Renal cortex interstitium (tissue), 15 donors: ENCODE results near the gene HARBI1. TPM values are rescaled to one million over a fixed set of nuclear protein-coding genes. Genes with fewer than 3 reads are reported as not detected.

Experiments used
- DNase-seq, 11 donors: peaks; one replicate each; pipeline ENCODE4 v3.0.0-alpha.2; 2013; ENCODE audit warnings: low read depth in 9 of 11, low spot score in 4 of 11; ENCODE audit errors: extremely low read depth in 1 of 11
- long read RNA-seq, 16 experiments: transcript quantifications; one replicate each; lab custom pipeline, GENCODE V29; 2026
- polyA plus RNA-seq, 3 donors: library from polyadenylated mRNA; unstranded; fragments of 120-200 nt; gene quantifications; one replicate each; pipeline ENCODE4 v1.2.1, GENCODE V29; 2013; ENCODE audit not compliant: insufficient read length in 3 of 3

Gene HARBI1, protein sequence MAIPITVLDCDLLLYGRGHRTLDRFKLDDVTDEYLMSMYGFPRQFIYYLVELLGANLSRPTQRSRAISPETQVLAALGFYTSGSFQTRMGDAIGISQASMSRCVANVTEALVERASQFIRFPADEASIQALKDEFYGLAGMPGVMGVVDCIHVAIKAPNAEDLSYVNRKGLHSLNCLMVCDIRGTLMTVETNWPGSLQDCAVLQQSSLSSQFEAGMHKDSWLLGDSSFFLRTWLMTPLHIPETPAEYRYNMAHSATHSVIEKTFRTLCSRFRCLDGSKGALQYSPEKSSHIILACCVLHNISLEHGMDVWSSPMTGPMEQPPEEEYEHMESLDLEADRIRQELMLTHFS
- 1 to 10 TPM; 3.0 to 4.3 (median 3.9) TPM for polyA plus RNA-seq
- long read RNA-seq, donor 1, partial matches to known transcripts = 32 of 33 reads
- long read RNA-seq, donor 1, other reads (novel, unspliced or antisense) = 0 of 33 reads
- long read RNA-seq, donor 2, partial matches to known transcripts = 0 of 2 reads
- long read RNA-seq, donor 2, other reads (novel, unspliced or antisense) = 0 of 2 reads
- long read RNA-seq, donor 3, partial matches to known transcripts = 0 of 1 reads
- long read RNA-seq, donor 3, other reads (novel, unspliced or antisense) = 0 of 1 reads
- long read RNA-seq, donor 4 = 0 reads
- long read RNA-seq, donor 5 = 0 reads
- long read RNA-seq, donor 6, partial matches to known transcripts = 0 of 1 reads
- long read RNA-seq, donor 6, other reads (novel, unspliced or antisense) = 0 of 1 reads
- long read RNA-seq, donor 7, partial matches to known transcripts = 0 of 2 reads
- long read RNA-seq, donor 7, other reads (novel, unspliced or antisense) = 0 of 2 reads
- long read RNA-seq, donor 8, partial matches to known transcripts = 0 of 1 reads
- long read RNA-seq, donor 8, other reads (novel, unspliced or antisense) = 0 of 1 reads
- long read RNA-seq, donor 9 = 0 reads
- long read RNA-seq, donor 10 = 0 reads
- long read RNA-seq, donor 11, partial matches to known transcripts = 0 of 4 reads
- long read RNA-seq, donor 11, other reads (novel, unspliced or antisense) = 0 of 4 reads
- long read RNA-seq, donor 12, partial matches to known transcripts = 0 of 1 reads
- long read RNA-seq, donor 12, other reads (novel, unspliced or antisense) = 0 of 1 reads
- long read RNA-seq, donor 13 = 0 reads
- long read RNA-seq, donor 14 = 0 reads
- long read RNA-seq, donor 15, partial matches to known transcripts = 0 of 1 reads
- long read RNA-seq, donor 15, other reads (novel, unspliced or antisense) = 0 of 1 reads
- long read RNA-seq, donor 16, partial matches to known transcripts = 31 of 56 reads
- long read RNA-seq, donor 16, other reads (novel, unspliced or antisense) = 24 of 56 reads

DNA sequence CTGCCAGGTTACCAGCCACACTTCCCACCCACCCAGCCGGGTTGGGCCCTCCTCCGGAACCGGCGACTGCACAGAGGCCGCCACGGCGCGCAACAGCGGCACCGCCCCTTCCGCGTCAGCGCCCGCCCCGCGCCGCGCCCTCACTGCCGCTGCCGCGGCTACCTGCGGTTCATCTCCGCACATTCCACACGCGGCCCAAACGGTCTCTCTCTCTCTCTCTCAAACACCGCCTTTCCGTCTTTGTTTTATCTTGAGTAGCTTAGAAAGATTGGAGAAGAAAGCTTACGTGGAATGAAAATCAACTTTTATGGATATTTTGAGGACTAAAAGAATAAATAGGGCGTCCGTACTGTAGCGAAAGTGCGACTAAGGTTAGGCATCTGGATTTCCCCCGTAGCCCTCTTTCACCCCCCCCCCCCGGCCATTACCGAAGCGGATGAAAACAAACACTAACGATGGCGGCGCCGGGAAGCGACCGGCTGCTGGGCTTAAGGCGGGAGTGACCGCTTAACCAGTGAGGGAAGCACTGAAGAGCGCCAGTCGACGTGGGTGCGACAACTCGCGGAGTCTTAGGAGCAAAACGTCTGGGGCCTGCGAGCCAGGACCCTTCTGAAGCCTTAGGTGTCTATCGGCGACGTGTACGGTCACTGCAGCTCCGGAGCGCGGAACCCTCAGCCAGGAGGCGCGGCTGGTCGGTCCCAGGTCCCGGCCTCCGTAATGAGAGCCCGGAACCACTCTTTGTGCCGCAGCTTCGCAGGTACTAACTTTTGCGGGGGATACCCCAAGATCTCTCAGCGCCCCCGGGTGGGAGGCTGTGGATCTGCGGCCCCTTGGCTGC is at the start of gene HARBI1, which contains the start of gene ATG13:
Gene HARBI1, minus strand, starts transcription at position 94 of the 838 bp plus-strand sequence. CDS start 990 bp downstream, outside the sequence.
Gene ATG13, plus strand, starts transcription at position 420 of the 838 bp plus-strand sequence. CDS start 26,739 bp downstream, outside the sequence.
- peak; percentile 73 to 97 (median 88) for DNase-seq

DNA sequence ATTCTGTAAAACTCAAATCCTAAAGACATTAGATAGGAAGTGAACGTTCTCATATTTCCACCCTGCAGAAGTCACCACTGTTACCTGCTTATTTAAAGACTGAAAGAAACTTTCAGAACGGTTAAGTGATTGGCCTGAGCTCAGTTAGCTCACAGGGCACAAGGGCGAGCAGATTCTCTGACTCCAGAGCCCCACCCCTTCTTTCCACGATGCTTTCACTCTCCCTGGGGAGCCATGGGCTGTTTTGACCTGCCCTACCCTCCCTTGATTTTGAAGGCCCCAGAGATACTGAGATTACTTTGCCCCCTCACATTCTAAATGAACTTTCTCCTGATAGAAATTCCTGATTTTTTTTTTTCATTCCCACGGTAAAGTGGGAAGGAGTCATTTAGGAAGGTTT is 49.5 kb upstream of the HARBI1 start:
- DNase-seq = no peak

DNA sequence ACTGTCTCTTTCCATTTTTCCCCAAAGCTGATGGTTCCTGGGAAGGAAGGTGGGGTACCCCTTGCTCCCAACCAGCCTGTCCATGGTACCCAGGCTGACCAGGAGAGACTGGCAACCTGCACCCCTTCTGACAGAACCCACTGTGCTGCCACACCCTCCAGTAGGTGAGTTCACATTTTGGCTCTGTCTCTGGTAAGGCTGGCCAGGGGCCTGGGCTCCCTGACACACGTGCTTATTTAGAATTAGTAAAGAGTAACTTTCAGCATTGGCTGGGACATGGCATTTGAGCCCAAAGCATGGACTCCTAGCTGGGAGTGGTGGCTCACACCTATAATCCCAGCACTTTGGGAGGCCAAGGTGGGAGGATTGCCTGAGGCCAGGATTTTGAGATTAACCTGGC is 48.3 kb upstream of the HARBI1 start:
- no peak for DNase-seq

DNA sequence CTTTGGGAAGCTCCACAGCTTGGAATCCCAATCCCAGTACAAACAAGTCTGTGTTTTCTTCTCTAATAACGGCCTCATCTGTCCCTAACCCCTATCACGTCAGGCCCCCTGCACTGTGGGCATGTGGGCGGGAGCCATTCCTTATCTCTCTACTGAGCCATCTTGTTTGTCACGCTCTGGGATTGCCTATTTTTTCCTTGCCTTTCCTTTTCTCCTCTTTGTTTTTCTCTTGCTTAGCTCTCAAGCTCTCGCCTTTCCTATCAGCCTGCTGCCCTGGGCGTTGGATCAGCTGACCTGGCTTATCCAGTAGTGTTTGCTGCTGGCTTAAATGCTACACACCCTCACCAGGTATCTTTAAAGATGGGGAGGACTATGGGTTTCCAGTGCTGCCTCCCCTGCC is 47.6 kb upstream of the HARBI1 start:
- DNase-seq = no peak

DNA sequence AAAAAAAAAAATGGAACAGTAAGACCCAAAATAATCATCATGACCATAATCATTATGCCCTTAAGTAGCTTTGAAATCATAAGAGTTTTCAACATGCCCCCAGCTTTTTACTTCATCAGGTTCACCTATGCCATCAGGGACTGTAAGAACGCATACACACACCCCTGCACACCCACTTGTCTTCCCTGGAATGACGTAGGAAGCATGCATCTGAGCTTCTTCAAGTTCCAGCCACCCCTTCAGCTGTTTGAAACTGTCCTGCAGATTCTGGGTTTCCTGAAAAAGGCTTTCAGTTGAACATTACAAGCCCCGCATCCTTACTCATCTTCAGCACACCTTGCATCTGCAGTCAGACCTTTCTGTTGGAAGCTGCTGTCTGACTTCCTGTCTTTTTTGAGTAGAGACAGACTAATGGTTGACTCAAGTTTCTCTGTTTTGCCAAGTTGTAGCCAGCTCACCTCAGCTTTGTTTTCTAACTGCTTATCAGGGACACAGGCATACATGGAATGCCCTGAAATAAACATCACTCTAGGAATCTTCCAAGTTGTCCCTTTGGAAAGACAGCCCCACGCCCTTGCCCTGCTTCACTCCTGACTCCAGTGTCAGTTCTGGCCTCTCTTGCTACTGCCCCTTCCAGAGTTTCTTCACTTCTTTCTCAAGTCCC is 46.4 kb upstream of the HARBI1 start:
- DNase-seq = no peak

DNA sequence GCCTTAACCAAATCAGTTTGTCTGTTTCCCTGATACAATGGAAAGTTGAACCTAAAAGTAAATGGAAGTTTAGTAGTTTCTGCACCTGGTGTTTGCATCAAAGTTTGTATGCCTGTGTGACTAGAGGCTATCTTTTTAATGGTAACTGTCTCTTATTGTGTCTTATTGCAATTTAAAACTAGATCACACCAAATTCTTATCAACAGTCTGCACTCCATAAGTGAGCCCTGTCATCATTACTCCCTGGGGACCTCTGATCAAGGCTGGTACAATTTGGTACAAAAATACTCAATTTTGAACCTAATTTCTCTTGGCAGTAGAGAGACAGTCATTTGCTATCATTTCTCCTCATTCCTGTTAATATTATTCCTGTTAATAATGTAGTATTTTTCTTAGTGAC is 45.3 kb upstream of the HARBI1 start:
- DNase-seq = no peak

DNA sequence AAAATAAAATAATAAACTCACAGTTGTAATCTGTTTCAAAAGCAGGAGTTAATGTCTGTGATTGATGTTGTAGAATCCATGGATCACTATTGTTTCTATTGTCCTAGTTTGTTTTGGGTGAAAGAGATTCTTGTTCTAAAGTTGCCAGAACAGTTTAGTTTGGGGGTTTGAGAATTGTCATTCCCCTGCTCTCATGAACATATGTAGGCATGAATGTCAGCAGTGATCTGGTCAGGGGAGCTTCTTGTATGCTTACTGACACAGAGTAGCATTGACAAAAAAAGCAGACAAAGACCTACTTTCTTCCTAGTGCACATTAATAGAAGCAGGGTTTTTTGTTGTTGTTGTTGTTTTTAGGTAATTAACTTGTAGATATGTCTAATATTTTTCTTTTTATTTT is 44.8 kb upstream of the HARBI1 start:
- no peak for DNase-seq

DNA sequence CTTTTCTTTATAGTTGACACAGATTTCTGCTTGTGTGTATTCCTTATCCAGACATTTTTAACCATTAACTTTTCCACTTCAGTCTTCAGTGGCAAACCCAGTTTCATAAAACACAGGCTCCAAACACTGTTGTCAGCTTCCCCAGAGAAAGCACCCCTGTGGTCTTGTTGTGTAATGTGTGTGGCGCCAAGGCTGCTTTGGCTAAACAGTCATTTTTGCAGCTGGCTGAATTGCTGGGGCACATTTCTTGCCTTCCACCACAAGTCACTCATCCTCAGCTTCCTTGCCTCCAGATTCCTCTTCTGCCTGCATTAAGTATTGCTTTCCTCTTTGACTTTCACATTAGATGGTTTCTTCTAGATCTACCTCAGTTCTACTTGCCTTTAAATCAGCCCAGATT is 42.9 kb upstream of the HARBI1 start:
- no peak for DNase-seq

DNA sequence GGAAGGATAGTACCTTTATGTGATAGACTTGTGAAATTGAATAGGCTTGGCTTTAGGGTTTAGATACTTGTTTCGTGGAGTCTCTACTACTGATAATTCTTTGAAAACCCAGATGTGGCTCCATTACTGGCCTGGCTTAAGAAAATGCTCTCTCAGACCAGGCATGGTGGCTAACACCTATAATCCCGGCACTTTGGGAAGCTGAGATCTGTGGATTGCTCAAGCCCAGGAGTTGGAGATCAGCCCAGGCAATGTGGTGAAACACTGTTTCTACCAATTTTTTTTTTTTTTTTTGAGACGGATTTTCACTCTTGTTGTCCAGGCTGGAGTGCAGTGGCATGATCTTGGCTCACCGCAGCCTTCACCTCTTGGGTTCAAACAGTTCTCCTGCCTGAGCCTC is 41.2 kb upstream of the HARBI1 start:
- DNase-seq = no peak

DNA sequence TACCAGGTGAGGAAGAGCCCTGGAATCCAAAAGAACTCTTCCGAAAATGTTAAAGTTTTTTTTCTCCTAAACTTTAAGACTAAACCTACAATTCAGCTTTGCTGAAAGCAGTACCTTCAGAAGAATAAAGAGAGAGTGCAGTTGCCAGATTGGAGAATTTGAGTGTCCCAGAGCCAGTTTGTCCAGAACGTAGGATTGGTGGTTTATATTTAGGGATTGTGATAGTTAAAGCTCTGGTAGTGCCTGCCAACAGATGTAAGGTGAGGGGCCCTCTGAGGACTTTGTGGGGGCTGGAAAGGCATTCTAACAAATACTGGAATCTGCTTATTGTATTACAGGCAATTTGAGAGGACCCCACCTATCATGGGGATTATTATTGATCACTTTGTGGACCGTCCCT is 40.2 kb upstream of the HARBI1 start:
- no peak for DNase-seq

DNA sequence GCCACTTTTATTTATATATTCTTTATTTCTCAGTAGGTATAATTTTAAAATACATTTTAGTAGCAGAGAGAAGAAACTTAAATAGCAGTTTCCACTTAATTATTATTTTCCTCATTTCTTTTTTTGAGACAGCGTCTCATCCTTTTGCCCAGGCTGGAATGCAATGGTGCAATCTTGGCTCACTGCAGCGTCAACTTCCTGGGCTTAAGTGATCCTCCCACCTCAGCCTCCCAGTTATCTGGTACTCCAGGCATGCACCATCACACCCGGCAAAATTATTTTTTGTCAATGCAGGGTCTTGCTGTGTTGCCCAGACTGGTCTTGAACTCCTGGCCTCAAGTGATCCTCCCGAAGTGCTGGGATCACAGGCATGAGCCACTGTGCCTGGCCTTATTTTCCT is 38.6 kb upstream of the HARBI1 start:
- DNase-seq = no peak

DNA sequence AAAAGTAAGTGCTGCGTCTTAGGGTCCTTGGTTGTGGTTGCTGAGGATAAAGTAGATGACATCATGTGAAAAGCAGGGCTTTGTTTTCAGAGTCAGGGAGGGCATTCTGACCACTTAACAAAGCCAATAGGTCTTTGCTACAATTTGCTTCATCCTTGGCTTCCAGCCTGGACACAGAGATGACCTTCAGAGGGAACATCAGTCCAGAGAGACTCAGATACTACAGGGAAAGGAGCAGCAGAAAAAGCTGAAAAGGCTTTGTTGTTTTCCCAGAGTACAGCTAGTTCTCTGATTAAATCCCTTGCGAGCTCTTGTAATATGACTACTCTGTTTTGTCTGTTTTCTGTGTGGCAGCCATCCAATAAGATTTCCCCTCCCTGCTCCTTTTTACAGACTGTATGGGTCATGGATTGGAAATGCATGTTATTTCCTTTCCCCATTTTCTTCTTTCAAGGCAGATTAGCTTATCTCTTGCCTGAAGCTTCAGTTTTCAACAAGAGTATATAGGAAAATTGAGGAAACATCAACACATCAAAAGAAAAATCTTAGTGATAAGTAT is 32.2 kb upstream of the HARBI1 start:
- peak in 5 of 11 donors; percentile 9 to 28 (median 20) for DNase-seq

DNA sequence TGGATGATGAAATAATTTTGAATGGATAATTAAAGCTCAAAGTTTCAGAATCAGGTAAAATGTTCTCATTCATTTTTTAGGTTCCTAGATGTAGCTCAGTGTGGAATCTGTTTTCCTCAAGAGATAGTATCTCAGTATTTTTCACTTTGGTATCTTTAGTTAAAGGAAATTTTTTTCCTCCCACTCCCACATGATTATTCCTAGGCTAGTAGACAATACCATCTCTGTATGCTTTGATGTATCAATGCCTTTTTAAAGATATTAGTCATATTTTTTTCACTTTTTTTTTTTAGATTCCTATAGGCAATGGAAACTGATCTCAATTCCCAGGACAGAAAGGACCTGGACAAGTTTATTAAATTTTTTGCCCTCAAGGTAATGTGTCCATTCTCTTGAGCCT is 27.0 kb upstream of the HARBI1 start:
- DNase-seq = no peak

DNA sequence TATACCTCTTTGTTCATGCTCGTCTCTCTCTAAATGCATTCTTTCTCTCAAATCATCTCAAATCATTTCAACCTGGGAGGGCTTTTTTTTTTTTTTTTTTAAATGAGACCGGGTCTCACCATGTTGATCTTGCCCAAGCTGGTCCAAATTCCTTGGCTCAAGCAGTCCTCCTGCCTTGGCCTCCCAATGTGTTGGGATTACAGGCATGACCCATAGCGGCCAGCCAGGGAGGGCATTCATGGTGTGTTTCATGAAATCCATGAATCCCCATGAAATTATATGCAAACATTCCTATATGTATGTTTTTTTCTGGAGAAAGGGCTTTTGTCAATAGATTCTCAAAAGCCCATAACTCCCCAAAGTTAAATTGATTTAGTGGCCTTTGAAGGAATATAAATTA is 26.5 kb upstream of the HARBI1 start:
- no peak for DNase-seq

DNA sequence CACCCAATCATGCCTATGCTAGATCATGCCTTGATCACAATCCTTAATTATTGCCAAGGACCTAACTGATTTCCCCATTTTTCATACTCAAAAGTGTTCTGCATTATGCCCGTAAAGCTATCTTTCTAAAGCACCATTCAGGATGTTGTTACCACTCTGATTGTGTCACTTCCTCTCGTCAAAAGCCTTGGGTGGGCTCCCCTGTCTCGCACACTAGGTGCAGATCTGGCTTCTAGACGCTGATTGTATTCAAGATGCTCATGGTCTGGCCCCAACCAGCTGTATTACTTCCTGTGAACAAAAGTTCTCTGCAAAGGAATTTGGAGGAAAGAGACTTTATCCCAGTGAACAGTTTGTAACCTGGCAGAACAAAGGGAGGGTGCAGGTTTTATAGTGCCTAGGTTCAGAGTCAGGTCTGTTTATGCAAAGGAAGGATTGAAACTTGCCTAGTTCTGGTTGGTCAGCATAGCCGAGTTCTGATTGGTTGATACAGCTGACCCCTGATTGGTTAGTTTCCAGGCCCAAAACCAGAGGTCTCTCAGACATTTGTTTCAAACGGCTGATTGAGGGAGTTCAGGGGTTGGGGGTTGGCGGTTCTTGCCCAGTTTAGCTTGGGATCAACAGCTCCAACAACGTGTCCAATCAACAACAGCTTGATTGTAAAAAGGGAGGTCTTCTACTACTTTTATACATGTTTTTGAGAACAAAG is 25.8 kb upstream of the HARBI1 start:
- no peak for DNase-seq

DNA sequence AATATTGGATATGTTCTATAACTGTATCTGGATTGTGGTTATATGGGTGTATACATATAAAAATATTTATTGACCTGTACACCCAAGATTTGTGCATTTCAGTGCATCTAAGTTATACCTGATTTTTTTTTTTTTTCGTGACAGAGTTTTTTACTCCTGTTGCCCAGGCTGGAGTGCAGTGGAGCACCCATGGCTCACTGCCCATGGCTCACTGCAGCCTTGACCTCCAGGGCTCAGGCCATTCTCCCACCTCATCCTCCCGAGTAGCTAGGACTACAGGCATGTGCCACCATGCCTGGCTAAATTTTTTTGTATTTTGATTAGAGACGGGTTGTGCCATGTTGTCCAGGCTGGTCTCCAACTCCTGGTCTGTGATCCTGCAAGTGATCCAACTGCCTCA is 24.6 kb upstream of the HARBI1 start:
- no peak for DNase-seq
